Glutamatergic neuron (in vitro differentiated cells): Measurements from ENCODE around the gene PNPO. TPM values are rescaled to one million over a fixed set of nuclear protein-coding genes. Genes with fewer than 3 reads are reported as not detected.
"Not testable (repeated sequence)": the region's sequence is repeated elsewhere in the genome, so short reads cannot be mapped to it uniquely, and the experiment has no call there.

ENCODE experiments used
- DNase-seq: peaks from one replicate; pipeline ENCODE4 v3.0.0; 2022
- H3K27ac Mint-ChIP-seq: one replicate; pipeline ENCODE4 v1.8.0; 2020; ENCODE audit warnings: mild to moderate bottlenecking, mixed read lengths, inconsistent platforms; ENCODE audit not compliant: unreplicated experiment
- H3K27me3 Mint-ChIP-seq: one replicate; pipeline ENCODE4 v1.8.0; 2020; ENCODE audit warnings: mild to moderate bottlenecking, moderate library complexity, mixed read lengths, inconsistent platforms; ENCODE audit not compliant: unreplicated experiment
- H3K36me3 Mint-ChIP-seq: one replicate; pipeline ENCODE4 v1.8.0; 2020; ENCODE audit warnings: mild to moderate bottlenecking, mixed read lengths, inconsistent platforms; ENCODE audit not compliant: unreplicated experiment
- H3K4me1 Mint-ChIP-seq: one replicate; pipeline ENCODE4 v1.8.0; 2020; ENCODE audit warnings: mild to moderate bottlenecking, low read depth, mixed read lengths, inconsistent platforms; ENCODE audit not compliant: unreplicated experiment
- H3K4me3 Mint-ChIP-seq: one replicate; pipeline ENCODE4 v1.8.0; 2020; ENCODE audit warnings: mild to moderate bottlenecking, mixed read lengths, inconsistent platforms; ENCODE audit not compliant: unreplicated experiment
- H3K9me3 Mint-ChIP-seq: one replicate; pipeline ENCODE4 v1.8.0; 2020; ENCODE audit warnings: mild to moderate bottlenecking, moderate library complexity, mixed read lengths, inconsistent platforms; ENCODE audit not compliant: unreplicated experiment
- total RNA-seq: library from RNA; stranded (reverse); fragmentation: NEBNext Ultra II Directional; extraction: Animal tissue kit (Norgen Biotek cat#: 25700); gene quantifications from one replicate; pipeline ENCODE4 v1.2.1, GENCODE V29; 2021; ENCODE audit not compliant: unreplicated experiment
- TF ChIP-seq, protein P1 (sequence below): fragments of 200-600 bp; sonication (generic); IDR thresholded peaks from one replicate; pipeline ENCODE4 v1.5.0; 2021; ENCODE audit not compliant: partially characterized antibody, unreplicated experiment

Gene PNPO
- total RNA-seq, 1 donor from 2014 or later: 6.0 TPM

DNA sequence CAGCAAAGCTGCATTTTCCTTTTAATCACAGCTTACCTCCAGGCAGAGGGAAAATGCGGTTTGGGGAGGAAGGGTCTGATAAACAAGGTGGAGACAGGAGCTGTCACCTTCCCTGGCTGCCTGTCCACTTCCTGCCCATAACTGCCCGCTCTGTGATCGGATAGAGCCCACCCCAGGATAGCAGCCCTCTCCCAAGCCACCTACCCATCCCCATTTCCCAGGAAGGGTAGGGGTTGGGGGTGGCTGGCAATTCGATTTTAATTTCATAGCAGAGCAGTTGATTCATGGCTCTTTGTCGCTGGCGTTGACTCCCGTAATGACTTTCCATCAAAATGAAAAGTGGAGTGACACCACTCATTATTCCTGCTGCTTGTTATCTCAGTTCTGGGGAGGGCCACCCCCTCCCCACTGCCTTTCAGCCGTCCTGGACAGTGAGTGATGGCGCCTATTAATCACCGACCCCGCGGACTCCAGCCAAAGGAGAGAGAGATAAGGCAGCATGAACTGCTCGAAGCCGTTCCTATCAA lies 40.8 kb downstream of the PNPO start:
- H3K36me3 Mint-ChIP-seq: no peaks in the 10 kb centered on the region
- DNase-seq: no peak
- H3K27me3 Mint-ChIP-seq: peaks cover 4% of the 10 kb centered on the region
- H3K27ac Mint-ChIP-seq: peak overlapping the region; percentile 84
- TF ChIP-seq, protein P1, sequence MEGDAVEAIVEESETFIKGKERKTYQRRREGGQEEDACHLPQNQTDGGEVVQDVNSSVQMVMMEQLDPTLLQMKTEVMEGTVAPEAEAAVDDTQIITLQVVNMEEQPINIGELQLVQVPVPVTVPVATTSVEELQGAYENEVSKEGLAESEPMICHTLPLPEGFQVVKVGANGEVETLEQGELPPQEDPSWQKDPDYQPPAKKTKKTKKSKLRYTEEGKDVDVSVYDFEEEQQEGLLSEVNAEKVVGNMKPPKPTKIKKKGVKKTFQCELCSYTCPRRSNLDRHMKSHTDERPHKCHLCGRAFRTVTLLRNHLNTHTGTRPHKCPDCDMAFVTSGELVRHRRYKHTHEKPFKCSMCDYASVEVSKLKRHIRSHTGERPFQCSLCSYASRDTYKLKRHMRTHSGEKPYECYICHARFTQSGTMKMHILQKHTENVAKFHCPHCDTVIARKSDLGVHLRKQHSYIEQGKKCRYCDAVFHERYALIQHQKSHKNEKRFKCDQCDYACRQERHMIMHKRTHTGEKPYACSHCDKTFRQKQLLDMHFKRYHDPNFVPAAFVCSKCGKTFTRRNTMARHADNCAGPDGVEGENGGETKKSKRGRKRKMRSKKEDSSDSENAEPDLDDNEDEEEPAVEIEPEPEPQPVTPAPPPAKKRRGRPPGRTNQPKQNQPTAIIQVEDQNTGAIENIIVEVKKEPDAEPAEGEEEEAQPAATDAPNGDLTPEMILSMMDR: no peak
- H3K4me1 Mint-ChIP-seq: peaks cover 25% of the 10 kb centered on the region
- H3K4me3 Mint-ChIP-seq: no peak overlapping the region
- peaks cover 4% of the 10 kb centered on the region for H3K9me3 Mint-ChIP-seq

DNA sequence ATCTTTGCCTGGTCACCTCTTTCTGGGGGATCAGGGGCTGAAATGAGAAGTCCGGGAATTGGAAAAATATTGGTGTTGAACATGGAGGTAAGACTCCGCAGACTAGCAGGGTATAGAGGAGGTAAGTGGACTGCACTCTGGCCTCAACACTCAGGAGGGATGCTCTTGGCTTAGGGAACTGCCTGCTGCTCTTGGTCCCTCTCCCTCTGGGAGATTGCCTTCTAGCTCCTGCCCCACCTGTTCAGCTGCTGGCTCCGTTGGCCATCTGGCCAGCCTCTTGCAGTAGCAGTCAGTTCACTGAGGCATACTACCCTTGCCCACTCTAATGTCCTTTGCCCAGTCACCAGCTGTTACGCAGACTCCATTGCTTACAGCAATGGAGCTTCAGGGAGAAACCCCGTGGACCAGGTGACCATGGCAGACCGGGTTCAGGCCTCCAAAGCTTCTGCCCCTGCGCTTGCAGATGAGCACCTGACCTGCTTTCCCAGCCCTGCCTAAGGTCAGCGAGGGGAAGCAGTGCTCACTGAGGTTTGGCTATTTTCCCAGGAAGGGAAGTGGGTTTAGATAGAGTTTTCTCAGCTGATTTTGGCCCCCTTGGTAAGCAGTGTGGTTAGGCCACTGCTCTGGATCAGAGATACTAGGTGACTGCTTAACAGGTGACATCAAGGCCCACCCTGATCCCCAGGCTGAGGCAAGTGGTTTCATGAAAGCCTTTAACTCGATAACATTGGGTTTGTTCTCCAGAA lies 41.4 kb downstream of the PNPO start:
- Mint-ChIP-seq H3K4me1 (peaks cover 31% of the 10 kb centered on the region), H3K27ac (peak overlapping the region; percentile 84), H3K4me3 (no peak overlapping the region), H3K9me3 (peaks cover 4% of the 10 kb centered on the region), H3K36me3 (no peaks in the 10 kb centered on the region), H3K27me3 (peaks cover 4% of the 10 kb centered on the region)
- TF ChIP-seq, protein P1: no peak
- DNase-seq: no peak

DNA sequence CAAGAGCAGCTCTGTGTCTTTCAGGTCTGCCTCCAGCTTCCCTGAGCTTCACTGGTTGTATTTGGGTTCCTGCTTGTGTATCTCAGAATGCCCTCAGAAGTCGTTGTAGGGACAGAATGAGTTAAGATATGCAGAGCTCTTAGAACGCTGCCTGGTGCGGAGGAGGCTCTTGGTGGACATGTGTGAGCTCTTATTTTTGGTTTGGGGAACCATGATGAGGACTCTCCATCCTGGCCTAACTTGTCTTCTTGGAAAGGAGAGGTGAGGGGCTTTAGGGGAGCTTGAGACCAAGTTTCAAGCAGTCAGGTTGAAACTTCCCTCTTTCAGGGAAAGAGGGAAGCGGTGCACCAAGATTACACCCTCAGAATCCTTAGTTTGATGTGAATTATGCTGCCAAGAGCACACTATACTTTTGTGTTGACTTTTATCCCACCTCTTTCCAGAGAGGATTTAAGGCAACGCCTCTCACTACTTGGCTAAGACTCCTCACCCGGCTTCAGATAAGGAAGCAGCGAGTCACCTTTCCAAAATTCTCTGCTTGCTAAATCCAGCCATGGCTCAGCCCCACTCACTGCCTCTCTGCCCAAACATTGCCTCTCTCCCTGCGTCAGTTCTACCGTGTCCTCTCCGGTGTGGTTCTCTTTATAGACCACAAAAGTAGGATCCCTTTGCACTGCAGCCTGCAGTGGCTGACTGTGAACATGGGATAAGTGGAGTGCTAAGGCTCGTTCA lies 42.3 kb downstream of the PNPO start:
- Mint-ChIP-seq H3K4me1 (peaks cover 35% of the 10 kb centered on the region), H3K27ac (peak overlapping the region; percentile 23), H3K36me3 (no peaks in the 10 kb centered on the region), H3K4me3 (no peak overlapping the region), H3K27me3 (peaks cover 4% of the 10 kb centered on the region), H3K9me3 (peaks cover 4% of the 10 kb centered on the region)
- no peak for DNase-seq
- TF ChIP-seq, protein P1: no peak

DNA sequence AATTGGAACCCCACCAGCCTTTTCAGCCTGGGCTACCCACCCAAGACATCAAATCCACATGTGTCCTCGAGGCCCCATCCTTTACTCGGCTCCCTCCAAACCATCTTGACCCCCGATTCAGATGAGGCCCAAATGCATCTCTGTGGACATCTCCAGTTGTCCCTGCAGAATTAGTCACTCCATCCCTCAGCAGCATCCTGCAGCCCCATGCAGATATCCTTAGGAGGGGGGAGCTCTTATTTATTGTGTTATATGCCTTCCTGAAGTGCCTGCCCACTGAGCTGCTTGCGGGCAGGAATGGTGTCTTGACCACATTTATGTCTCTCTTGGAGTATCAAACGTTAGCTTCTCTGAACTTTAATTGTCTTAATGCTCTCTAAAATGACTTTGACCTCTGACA lies 45.1 kb downstream of the PNPO start:
- Mint-ChIP-seq H3K36me3 (no peaks in the 10 kb centered on the region), H3K4me3 (no peak overlapping the region), H3K27ac (peak overlapping the region; percentile 53), H3K4me1 (peaks cover 46% of the 10 kb centered on the region), H3K27me3 (peaks cover 16% of the 10 kb centered on the region), H3K9me3 (peaks cover 19% of the 10 kb centered on the region)
- TF ChIP-seq, protein P1: no peak
- DNase-seq: no peak

DNA sequence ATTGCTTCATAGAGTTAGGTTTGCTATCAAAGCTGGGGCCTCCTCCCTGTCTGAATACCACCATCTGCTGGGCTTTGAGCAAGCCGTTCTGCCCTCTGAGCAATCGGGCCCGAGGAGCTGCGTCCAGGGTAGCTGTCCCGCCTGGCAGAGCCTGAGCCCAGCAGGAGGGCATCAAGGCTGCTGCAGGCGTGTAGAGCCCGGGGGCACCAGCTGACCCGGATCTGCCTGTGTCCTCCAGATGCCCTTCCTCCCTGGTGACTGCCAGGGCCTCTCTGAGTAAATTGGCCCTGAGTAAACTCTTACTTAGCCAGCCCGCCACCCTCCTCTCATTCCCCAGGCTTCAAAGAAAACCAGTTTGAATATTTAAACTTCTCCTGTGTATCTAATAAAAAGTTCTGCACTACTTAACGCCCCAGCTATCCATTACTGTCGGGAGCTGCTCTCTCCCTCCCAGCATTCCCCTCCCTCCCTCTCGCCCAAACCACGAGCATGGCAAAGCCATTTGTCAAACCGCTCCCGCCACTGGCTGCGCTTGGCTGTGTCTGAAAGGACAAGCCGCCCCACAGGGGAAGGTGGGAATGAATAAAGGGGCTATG lies 46.0 kb downstream of the PNPO start:
- Mint-ChIP-seq H3K27ac (peak overlapping the region; percentile 52), H3K36me3 (no peaks in the 10 kb centered on the region), H3K4me1 (peaks cover 51% of the 10 kb centered on the region), H3K4me3 (no peak overlapping the region), H3K9me3 (peaks cover 24% of the 10 kb centered on the region), H3K27me3 (peaks cover 16% of the 10 kb centered on the region)
- TF ChIP-seq, protein P1: no peak
- no peak for DNase-seq

DNA sequence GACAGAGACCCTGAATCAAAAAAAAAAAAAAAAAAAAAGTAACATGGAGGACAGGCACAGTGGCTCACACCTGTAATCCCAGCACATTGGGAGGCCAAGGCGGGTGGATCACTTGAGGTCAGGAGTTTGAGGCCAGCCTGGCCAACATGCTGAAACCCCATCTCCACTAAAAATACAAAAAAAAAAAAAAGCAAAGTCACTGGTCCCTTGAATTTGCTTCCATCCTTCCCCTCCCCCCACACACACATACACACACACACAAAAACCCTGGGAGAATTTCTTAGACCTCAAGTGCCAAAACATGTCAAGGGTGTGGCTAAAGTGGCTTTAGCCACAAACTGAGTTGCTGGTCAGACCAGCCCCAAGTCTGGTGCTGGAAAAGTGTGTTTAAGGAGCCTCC lies 47.1 kb downstream of the PNPO start:
- peaks cover 53% of the 10 kb centered on the region for H3K4me1 Mint-ChIP-seq
- DNase-seq, H3K36me3 Mint-ChIP-seq, H3K4me3 Mint-ChIP-seq: not testable (repeated sequence)
- peaks cover 13% of the 10 kb centered on the region for H3K27me3 Mint-ChIP-seq
- H3K27ac Mint-ChIP-seq: peak overlapping the region; percentile 23
- peaks cover 24% of the 10 kb centered on the region for H3K9me3 Mint-ChIP-seq
